PC-3 (cell line): Measurements from ENCODE around the gene NEDD4L. TPM values are rescaled to one million over a fixed set of nuclear protein-coding genes. Genes with fewer than 3 reads are reported as not detected.

ENCODE experiments used
- ATAC-seq: fragments of 200-7000 bp; cut with Tn5 transposase; 2 replicates; pipeline ENCODE4 v1.9.1; 2020; ENCODE audit warnings: mild to moderate bottlenecking, moderate library complexity
- BruUV-seq: library from RNA; stranded (reverse); fragments of 400-500 nt; replicated peaks from 2 replicates; lab custom pipeline; 2021; lab: Mats Ljungman, UMichigan
- CTCF ChIA-PET: fragments of 300-600 bp; sonication (Branson Sonifier 250); formaldehyde crosslinking; loops from one replicate; lab custom pipeline; 2022; ENCODE audit warnings: antibody characterized with exemption; lab: Charles Lee
- POLR2A ChIA-PET: fragments of 300-600 bp; sonication (Branson Sonifier 250); formaldehyde crosslinking; loops from one replicate; lab custom pipeline; 2022; ENCODE audit warnings: antibody characterized with exemption; ENCODE audit not compliant: unreplicated experiment; lab: Charles Lee
- DNase-seq: peaks from one replicate; pipeline ENCODE4 v3.0.0-alpha.2; 2015
- H2AFZ ChIP-seq: fragments of 300-600 bp; sonication (generic); 2 replicates; pipeline ENCODE4 v1.6.0; 2016; ENCODE audit warnings: antibody characterized with exemption, low read length
- H3F3A ChIP-seq: fragments of 300-600 bp; sonication (generic); one replicate; pipeline ENCODE4 v1.6.0; 2017; ENCODE audit warnings: antibody characterized with exemption, low read length, control low read depth, mild to moderate bottlenecking; ENCODE audit not compliant: unreplicated experiment
- H3K27ac ChIP-seq: fragments of 300-600 bp; sonication (generic); 2 replicates; pipeline ENCODE4 v1.5.1; 2016; ENCODE audit warnings: mild to moderate bottlenecking, low read length
- H3K27me3 ChIP-seq: fragments of 300-600 bp; sonication (generic); 2 replicates; pipeline ENCODE4 v1.6.1; 2016; ENCODE audit warnings: low read length, mixed read lengths
- H3K36me3 ChIP-seq: fragments of 300-600 bp; sonication (generic); 2 replicates; pipeline ENCODE4 v1.6.1; 2016; ENCODE audit warnings: low read depth, mixed run types, low read length, mixed read lengths
- H3K4me1 ChIP-seq: fragments of 300-600 bp; sonication (generic); 2 replicates; pipeline ENCODE4 v1.5.1; 2016; ENCODE audit warnings: low read length; ENCODE audit not compliant: insufficient read depth
- H3K4me2 ChIP-seq: fragments of 300-600 bp; sonication (generic); 2 replicates; pipeline ENCODE4 v1.6.0; 2016; ENCODE audit warnings: low read length
- H3K4me3 ChIP-seq: fragments of 300-600 bp; sonication (generic); 2 replicates; pipeline ENCODE4 v1.5.1; 2016; ENCODE audit warnings: mild to moderate bottlenecking, low read length, mixed read lengths
- H3K79me2 ChIP-seq: fragments of 300-600 bp; sonication (generic); 2 replicates; pipeline ENCODE4 v1.6.1; 2017; ENCODE audit warnings: low read length, mixed read lengths
- H3K9ac ChIP-seq: fragments of 300-600 bp; sonication (generic); 2 replicates; pipeline ENCODE4 v1.6.0; 2016; ENCODE audit warnings: mild to moderate bottlenecking, low read length
- H3K9me2 ChIP-seq: fragments of 300-600 bp; sonication (generic); replicated peaks from 2 replicates; pipeline ENCODE4 v1.6.1; 2016; ENCODE audit warnings: mixed run types, low read length, mixed read lengths
- H3K9me3 ChIP-seq: fragments of 300-600 bp; sonication (generic); 2 replicates; pipeline ENCODE4 v1.6.1; 2016; ENCODE audit warnings: low read length, mixed read lengths
- H4K20me1 ChIP-seq: fragments of 300-600 bp; sonication (generic); 2 replicates; pipeline ENCODE4 v1.6.1; 2016; ENCODE audit warnings: low read length, mixed read lengths
- EZH2 ChIP-seq: fragments of 300-600 bp; sonication (generic); IDR thresholded peaks from one replicate; pipeline ENCODE4 v1.6.1; 2017; ENCODE audit warnings: antibody characterized with exemption, mild to moderate bottlenecking, low read length; ENCODE audit not compliant: unreplicated experiment
- EZH2phosphoT487 ChIP-seq: fragments of 300-600 bp; sonication (generic); IDR thresholded peaks from 2 replicates; pipeline ENCODE4 v1.6.1; 2018; ENCODE audit warnings: mild to moderate bottlenecking, antibody characterized with exemption, low read length, borderline replicate concordance
- intact Hi-C: fragments of 100-400 bp; cut with micrococcal nuclease; formaldehyde crosslinking; loops from 2 replicates; pipeline ENCODE4 v1.9.0; 2023
- total RNA-seq: library from RNA; depleted of rRNA; stranded (reverse); fragments of >200 nt; gene quantifications from 2 replicates; pipeline ENCODE4 v1.2.3, GENCODE V29; 2014
- TF ChIP-seq, protein P1 (sequence below): fragments of 300-600 bp; sonication (generic); conservative IDR thresholded peaks from 2 replicates; pipeline ENCODE4 v1.5.1; 2017; ENCODE audit warnings: antibody characterized with exemption, low read depth, mild to moderate bottlenecking, low read length

NEDD4L gene
- total RNA-seq, 1 experiment from 2014 or later, result 105 TPM

DNA sequence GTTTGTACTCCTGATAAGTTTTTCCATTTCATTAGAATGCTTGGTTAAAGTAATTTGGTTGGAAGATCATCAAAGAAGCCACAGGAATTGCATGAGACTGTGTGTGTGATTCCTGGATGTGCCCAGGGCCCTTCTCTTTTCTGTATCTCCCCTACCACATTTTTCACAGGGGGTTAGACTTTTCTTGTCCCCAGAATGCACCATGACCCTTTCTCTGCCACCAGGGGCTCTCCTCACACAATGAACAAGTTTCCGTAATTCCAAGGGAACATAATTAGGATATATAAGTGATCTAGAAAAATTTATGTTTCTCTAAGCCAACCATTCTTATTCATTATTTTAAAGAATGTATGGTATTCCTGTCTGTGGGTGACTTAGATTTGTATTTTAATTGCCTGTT, 291.8 kb downstream of the NEDD4L start:
- H3K27me3 ChIP-seq, result no peaks in the 10 kb centered on the region
- H3K9me2 ChIP-seq, result no peaks in the 10 kb centered on the region
- ATAC-seq (no peak), DNase-seq (no peak)
- TF ChIP-seq EZH2phosphoT487 (no peak), EZH2 (no peak)
- TF ChIP-seq, protein P1, sequence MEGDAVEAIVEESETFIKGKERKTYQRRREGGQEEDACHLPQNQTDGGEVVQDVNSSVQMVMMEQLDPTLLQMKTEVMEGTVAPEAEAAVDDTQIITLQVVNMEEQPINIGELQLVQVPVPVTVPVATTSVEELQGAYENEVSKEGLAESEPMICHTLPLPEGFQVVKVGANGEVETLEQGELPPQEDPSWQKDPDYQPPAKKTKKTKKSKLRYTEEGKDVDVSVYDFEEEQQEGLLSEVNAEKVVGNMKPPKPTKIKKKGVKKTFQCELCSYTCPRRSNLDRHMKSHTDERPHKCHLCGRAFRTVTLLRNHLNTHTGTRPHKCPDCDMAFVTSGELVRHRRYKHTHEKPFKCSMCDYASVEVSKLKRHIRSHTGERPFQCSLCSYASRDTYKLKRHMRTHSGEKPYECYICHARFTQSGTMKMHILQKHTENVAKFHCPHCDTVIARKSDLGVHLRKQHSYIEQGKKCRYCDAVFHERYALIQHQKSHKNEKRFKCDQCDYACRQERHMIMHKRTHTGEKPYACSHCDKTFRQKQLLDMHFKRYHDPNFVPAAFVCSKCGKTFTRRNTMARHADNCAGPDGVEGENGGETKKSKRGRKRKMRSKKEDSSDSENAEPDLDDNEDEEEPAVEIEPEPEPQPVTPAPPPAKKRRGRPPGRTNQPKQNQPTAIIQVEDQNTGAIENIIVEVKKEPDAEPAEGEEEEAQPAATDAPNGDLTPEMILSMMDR, result no peak; the same call in 1 of the 2 replicates
- no peak overlapping the region for H2AFZ ChIP-seq
- no peaks in the 10 kb centered on the region for H3K9me3 ChIP-seq
- no TSS peak for BruUV-seq
- POLR2A ChIA-PET, result no interaction called here
- H3K79me2 ChIP-seq, result no peaks in the 10 kb centered on the region
- H3K9ac ChIP-seq, result no peak overlapping the region
- no peaks in the 10 kb centered on the region for H3K4me1 ChIP-seq
- H3K27ac ChIP-seq, result no peak overlapping the region
- H4K20me1 ChIP-seq, result no peaks in the 10 kb centered on the region
- H3K4me2 ChIP-seq, result no peak overlapping the region
- no peaks in the 10 kb centered on the region for H3F3A ChIP-seq
- H3K36me3 ChIP-seq, result peaks cover 38% of the 10 kb centered on the region
- CTCF ChIA-PET, result no interaction called here
- no peak overlapping the region for H3K4me3 ChIP-seq
- intact Hi-C loops, result no loop called here

DNA sequence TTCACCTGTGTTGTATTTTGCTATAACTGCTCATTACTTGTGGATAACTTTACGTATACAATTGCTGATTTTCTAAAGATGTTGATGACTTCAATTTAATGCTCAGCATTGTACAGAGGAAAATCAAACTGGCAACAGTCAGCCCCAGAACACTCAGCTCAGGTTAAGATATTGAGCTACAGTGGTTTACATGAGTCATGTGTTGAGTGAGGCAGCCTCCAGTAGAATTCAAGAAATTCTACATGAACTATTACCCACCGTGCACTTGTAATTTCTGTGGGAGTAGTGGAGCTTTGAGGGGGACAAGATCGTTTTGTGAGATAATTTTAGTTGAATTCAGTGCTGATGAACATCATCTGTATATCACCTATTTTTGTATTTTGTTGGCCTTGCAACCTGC, 292.6 kb downstream of the NEDD4L start:
- TF ChIP-seq EZH2 (no peak), EZH2phosphoT487 (no peak)
- TF ChIP-seq, protein P1, result no peak
- no peak overlapping the region for H3K27ac ChIP-seq
- H3K9me3 ChIP-seq, result no peaks in the 10 kb centered on the region
- no peaks in the 10 kb centered on the region for H4K20me1 ChIP-seq
- ChIA-PET POLR2A (no interaction called here), CTCF (no interaction called here)
- no peak overlapping the region for H2AFZ ChIP-seq
- H3K4me1 ChIP-seq, result no peaks in the 10 kb centered on the region
- H3F3A ChIP-seq, result no peaks in the 10 kb centered on the region
- H3K27me3 ChIP-seq, result no peaks in the 10 kb centered on the region
- no peak overlapping the region for H3K9ac ChIP-seq
- no peaks in the 10 kb centered on the region for H3K9me2 ChIP-seq
- DNase-seq (no peak), ATAC-seq (0 out of 2 replicates have a peak, but pooled peaks have one; percentile 37)
- intact Hi-C loops, result no loop called here
- no TSS peak for BruUV-seq
- H3K79me2 ChIP-seq, result no peaks in the 10 kb centered on the region
- no peak overlapping the region for H3K4me3 ChIP-seq
- H3K4me2 ChIP-seq, result no peak overlapping the region
- peaks cover 31% of the 10 kb centered on the region for H3K36me3 ChIP-seq

DNA sequence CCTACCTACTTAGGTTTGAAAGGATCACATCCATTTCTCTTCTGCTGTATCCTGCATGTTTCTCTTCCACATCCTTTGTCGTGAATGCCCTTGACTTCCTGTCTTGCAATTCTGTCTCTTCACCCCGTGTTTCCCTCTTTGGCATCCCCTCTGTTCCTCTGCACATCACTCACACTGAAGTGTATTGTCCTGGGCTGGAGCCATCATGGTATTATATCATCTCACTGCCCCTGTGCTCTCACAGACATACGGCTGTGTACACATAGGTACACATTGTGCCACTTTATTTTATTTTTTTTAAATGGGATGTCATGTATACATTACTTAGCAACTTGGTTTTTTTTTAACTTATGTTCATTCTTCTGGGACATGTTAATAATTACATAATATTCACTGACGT, 293.3 kb downstream of the NEDD4L start:
- Histone ChIP-seq H3K36me3 (peaks cover 29% of the 10 kb centered on the region), H3K9ac (no peak overlapping the region), H2AFZ (no peak overlapping the region), H4K20me1 (no peaks in the 10 kb centered on the region), H3K27ac (no peak overlapping the region), H3K9me3 (no peaks in the 10 kb centered on the region), H3K9me2 (no peaks in the 10 kb centered on the region), H3F3A (no peaks in the 10 kb centered on the region), H3K4me3 (no peak overlapping the region), H3K4me1 (no peaks in the 10 kb centered on the region), H3K79me2 (no peaks in the 10 kb centered on the region), H3K27me3 (no peaks in the 10 kb centered on the region), H3K4me2 (no peak overlapping the region)
- ATAC-seq, result no peak
- DNase-seq, result no peak
- TF ChIP-seq EZH2phosphoT487 (no peak), EZH2 (no peak)
- TF ChIP-seq, protein P1, result no peak
- intact Hi-C loops, result no loop called here
- ChIA-PET CTCF (no interaction called here), POLR2A (no interaction called here)
- no TSS peak for BruUV-seq
